ENCODE results near the gene OTC.

The OTC gene

DNA sequence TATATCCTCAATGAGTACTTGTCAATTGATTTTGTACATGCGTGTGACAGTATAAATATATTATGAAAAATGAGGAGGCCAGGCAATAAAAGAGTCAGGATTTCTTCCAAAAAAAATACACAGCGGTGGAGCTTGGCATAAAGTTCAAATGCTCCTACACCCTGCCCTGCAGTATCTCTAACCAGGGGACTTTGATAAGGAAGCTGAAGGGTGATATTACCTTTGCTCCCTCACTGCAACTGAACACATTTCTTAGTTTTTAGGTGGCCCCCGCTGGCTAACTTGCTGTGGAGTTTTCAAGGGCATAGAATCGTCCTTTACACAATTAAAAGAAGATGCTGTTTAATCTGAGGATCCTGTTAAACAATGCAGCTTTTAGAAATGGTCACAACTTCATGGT, at the start of gene OTC:
Gene OTC (plus strand): TSS at position 243 of the 400 bp plus-strand sequence. CDS start 93 bp downstream, at position 336.
- no peak for DNase-seq

DNA sequence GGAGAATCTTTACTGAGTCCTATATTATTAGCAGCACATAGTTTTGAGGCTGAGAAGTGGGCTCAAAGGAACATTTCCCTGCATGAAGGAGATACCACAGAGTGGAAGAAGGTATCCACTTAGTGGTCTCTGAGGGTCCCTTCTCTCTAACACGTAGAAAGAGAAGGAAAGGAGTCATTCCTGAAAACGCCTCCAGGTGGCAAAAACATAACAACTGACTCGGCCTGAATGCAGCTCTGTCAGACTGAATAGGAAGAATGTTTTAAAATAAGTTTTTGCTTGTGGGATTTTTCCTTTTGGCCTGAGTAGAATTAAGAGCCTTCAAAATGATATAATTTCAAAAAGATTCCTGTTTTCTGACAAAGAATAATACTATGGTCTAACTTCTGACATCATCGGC, 48.4 kb upstream of the OTC start:
- no peak for DNase-seq

- no peak for DNase-seq
Observed at GRCh38 chrX:38305971-38306370, 46.4 kb upstream of the OTC start.

GRCh38 chrX:38311743-38312142, 40.7 kb upstream of the OTC start:
- DNase-seq, result no peak

DNA sequence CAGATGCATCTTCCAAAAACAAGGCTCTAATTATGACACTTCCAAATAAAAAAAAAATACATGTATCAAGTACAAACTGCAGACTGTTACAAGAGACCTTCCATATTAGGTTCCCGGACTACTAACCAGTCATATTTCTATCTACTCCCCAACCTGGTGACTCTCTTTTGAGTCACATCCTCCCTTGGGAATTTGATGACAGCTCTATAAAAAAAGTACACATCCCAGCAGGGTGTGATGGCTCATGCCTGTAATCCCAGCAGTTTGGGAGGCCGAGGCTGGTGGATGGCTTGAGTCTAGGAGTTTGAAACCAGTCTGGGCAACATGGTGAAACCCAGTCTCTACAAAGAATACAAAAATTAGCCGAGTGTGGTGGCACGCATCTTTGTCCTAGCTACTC, 40.0 kb upstream of the OTC start:
- DNase-seq, result peak; percentile 81

GRCh38 chrX:38313190-38313589, 39.2 kb upstream of the OTC start:
- no peak for DNase-seq

- no peak for DNase-seq
Observed at GRCh38 chrX:38315186-38315585, 37.2 kb upstream of the OTC start.

DNA sequence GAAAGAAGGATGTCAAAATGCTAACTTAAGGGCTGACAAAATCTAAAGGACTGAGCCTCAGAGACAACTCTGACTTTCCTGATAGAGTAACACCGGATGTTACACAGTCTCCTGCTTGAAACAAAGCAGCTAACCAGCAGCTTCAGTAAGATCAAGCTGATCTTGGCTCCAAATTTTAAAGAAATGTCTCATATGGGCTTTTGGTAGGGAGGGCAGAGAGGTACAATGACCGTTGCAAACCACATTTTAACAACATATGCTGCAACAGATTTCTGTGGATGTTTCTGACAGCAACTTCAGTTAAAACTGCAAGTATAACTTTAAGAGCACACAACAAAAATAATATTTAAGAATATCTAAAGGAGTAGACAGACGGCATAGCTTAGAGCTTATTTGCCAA, 34.2 kb upstream of the OTC start:
- no peak for DNase-seq

DNA sequence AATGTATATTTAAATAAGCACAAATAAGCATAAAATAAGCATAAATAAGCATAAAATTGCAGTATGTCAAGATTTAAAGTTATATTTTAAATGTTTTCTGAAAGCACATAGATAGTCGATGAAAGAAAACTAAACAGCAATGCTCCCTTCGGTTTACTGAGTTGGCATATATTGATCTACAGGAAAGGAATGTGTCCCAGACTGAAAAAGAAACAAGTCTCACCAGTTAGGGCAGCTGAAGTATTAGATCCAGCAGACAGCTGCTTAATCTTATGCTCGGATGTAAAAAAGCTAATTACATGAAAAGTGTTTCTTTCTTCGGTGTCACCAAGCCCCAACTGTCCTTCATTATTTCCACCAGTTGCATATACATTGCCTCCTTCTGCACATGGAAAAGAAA, 33.8 kb upstream of the OTC start:
- no peak for DNase-seq

- DNase-seq, result no peak
Observed at GRCh38 chrX:38320819-38321218, 31.6 kb upstream of the OTC start.

- no peak for DNase-seq
Observed at GRCh38 chrX:38326086-38326485, 26.3 kb upstream of the OTC start.

DNA sequence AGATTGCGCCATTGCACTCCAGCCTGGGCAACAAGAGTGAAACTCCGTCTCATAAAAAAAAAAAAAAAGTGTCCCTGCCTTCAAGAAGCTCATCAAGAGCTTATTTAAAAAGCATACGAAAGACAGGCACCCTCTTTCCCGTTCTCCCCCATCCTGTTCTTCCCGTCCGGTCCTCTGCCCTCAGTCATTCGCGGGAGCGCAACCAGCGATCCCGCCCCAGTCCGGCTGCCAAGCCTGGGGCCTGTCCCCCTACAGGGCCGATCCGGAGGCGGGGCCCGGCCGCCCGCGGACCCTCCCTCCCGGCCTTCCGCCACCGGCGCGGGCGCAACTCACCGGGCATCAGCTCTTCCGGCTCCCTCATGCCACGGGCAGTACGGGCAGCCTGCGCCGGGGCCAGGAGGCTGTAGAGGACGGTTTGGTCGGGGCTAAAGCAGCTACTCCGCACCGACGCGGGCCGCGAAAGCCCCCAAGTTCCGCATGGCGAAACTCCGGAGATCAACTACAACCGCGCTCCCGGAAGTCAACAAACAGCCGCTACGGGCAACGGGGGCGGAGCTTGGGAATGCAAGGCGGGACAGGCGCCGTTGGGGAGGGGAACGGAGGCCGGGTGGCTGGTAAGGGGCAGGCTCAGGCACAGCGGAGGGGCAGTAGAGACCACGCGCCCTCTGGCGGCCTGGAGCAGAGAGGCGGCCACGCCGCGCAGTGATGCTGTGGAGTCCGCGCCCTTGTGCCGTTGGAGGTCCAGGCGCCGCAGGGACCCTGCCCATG, 25.2 kb upstream of the OTC start, which contains the start of gene RPGR:
Gene RPGR (minus strand): TSS at position 503 of the 768 bp plus-strand sequence. CDS start 142 bp downstream, at position 361.
- peak; percentile 92 for DNase-seq

GRCh38 chrX:38327775-38328081, 24.7 kb upstream of the OTC start:
- DNase-seq, result no peak

- DNase-seq, result no peak
Observed at GRCh38 chrX:38332505-38332904, 19.9 kb upstream of the OTC start.

- no peak for DNase-seq
Observed at GRCh38 chrX:38335382-38335781, 17.0 kb upstream of the OTC start.

DNA sequence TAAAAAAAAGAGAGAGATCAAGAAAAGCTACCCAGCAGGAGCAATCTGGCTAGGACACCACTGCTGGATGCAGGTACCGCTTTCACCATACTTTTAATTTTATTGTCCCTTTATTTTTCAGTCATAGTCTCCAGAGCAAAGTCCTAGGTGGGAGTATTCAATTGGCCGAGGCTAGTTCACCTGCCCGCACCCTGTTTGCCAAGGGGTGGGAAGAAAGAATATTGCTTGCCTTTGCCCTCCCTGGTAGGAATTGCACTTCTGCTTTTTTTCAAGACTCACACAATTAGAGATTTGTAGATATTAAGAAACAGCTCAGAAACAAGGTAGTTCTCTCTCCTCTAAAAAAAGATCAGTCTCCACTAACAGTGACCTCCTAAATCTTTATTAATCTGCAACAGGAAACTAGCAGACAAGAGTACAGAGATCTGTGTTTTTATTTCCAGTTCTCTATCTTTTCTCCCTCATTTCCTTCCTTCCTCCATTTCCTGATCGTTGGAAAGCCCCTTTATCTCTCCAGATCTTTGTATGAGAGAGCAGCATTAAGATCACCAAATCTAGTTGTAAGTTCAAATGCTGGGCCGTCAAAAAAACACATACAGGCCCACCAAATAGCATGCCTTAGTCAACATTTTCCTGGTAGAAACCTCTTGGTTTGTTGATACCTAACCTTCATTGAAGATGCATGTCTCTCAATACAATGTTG, 15.7 kb upstream of the OTC start:
- DNase-seq, result no peak

GRCh38 chrX:38341442-38341841, 11.0 kb upstream of the OTC start:
- DNase-seq, result no peak

DNA sequence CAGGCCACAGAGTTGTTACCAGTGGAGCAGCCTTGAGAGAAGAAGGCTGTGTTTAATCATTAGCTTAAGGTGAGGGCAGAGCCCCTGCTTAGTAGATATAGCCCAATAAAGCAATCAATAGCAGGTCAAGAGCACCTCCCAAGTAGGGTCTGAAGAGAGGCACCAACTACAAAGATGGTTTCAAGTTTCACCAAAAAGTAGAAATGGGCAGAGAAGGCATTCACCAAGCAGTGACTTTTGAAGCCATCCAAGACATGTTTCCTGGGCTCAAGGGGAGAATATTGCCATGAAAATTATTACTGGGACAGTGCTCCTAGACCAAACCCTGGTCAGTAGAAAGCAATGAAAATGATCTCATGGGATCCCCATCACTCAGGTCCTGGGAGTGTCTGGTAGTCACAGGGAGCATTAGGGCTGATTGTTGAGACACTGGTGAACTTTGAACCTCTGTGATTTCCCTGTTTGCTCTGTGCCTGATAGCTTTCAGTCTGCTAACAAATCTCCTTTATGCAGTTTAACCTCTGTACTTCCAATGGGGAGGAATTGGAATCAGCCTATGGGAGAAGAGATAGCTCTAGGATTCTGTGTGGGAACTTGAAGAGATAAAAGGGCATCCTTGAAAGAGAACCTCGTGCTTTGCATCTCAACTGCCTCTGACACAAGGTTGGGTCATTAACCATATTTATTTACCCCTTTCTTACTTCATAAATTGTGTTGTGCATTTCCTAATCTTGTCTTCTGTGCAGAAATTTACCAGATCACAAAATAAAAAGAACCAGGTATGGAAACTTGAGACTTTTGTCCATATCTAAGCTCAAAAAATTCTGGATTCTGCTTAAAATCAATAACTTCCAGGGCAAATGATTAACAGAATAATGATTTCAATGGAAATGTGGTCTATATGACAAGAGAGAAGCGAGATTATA, 9.3 kb upstream of the OTC start:
- no peak for DNase-seq

- DNase-seq, result no peak
Observed at GRCh38 chrX:38346150-38346549, 6.3 kb upstream of the OTC start.

DNA sequence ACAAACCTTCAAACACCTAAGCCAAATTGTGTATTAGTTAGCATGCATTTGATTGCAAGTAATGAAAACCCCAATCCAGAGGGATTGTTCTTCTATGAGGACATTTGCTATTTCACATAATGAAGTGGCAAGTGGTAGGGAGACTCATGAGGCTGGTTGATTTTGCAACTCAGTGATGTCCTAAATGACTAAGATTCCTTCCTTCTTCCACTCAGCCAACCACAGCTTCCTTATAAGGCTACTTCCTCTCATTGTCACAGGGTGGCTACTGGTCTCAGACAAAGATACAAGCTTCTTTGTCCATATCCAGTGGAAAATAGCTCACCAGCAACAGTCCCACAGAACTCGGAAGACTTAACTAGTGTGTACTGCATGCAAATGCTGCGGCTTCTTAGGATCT, 5.3 kb upstream of the OTC start:
- peak; percentile 64 for DNase-seq

- DNase-seq, result no peak
Observed at GRCh38 chrX:38351346-38351745, 1.1 kb upstream of the OTC start.

GRCh38 chrX:38356401-38356800, 4.0 kb downstream of the OTC start:
- DNase-seq, result no peak
